Middle frontal gyrus (tissue), 1 donor: ENCODE results near the gene GOLGA6A.
"Not testable (repeated sequence)": the region's sequence is repeated elsewhere in the genome, so short reads cannot be mapped to it uniquely, and the experiment has no call there.

ENCODE experiments used
- DNase-seq: peaks from one replicate; pipeline ENCODE4 v3.0.0-alpha.2; 2015; ENCODE audit warnings: low spot score; ENCODE audit errors: extremely low spot score

Gene GOLGA6A

GRCh38 chr15:74053941-74054529 is 28.3 kb downstream of the GOLGA6A start:
- DNase-seq: no peak

- no peak for DNase-seq
Observed at GRCh38 chr15:74053517-74053916, 28.8 kb downstream of the GOLGA6A start.

DNA sequence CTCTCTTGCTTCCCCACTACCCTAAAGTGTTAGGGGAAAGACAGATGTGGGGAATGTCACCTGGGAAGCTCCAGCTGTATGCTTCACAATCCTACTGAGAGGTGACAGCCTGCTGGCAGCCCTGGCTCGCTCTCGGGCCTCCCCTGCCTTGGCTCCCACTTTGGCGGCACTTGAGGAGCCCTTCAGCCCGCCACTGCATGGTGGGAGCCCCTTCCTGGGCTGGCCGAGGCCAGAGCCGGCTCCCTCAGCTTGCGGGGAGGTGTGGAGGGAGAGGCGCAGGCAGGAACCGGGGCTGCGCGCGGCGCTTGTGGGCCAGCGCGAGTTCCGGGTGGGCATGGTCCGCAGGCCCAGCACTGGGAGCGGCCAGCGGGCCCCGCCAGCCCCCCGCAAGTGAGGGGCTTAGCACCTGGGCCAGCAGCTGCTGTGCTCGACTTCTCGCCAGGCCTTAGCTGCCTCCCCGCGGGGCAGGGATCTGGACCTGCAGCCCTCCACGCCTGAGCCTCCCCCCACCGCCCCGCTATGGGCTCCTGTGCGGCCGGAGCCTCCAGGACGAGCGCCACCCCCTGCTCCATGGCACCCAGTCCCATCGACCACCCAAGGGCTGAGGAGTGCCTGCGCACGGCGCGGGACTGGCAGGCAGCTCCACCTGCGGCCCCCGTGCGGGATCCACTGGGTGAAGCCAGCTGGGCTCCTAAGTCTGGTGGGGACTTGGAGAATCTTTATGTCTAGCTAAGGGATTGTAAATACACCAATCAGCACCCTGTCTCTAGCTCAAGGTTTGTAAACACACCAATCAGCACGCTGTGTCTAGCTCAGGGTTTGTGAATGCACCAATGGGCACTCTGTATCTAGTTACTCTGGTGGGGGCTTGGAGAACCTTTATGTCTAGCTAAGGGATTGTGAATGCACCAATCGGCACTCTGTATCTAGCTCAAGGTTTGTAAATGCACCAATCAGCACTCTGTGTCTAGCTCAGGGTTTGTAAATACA is 29.8 kb downstream of the GOLGA6A start:
- not testable (repeated sequence) for DNase-seq

DNA sequence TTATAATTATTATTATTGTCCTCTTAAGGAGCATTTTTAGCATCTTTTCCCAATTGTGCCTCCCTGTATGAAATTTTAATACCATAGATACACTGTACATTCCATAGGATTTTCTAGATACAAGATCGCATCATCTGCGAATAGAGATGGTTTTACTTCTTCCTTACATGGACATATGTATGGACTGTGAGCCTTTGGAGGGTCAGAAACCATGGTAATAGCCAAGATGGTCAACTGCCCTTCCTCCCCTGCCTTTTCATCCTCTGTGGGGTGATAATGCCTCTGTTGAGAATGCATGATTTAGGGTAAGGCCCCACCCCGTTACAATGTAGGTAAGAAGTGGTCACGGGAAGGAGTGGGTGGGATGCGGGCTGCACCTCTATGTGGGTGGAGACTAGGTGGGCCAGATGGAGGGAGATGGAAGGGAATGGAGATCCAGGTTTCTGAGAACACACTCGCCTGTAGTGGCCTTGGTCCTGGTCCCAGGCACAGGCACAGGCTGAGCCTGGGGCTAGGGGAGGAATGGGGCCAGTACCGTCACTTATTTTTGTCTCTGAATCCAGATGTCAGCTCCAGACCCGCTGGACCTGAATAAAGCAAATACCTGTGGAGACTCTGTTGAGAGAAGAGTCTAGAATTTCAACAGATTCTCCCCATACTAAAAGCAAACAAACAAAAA is 31.7 kb downstream of the GOLGA6A start:
- no peak for DNase-seq

DNA sequence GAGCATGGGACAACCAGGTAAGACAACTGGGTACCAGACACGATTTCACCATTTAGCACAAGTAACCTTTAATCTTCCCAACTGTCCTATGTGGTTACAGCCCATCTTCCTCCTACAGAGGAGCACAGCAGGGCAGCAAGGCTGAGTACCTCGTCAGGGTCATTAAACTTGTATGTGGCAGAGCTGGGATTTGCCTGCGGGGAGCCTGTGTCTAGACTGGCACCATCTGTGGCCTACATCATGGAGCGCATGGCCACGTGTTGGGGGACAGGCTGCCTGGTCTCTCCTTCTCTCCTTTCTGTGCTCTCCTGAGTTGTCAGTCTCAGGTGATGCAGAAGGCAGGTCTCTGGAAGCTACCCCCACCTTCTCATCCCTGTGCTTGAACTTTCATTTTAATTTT is 32.2 kb downstream of the GOLGA6A start:
- DNase-seq: no peak

- no peak for DNase-seq
Observed at GRCh38 chr15:74046275-74046674, 36.1 kb downstream of the GOLGA6A start.

DNA sequence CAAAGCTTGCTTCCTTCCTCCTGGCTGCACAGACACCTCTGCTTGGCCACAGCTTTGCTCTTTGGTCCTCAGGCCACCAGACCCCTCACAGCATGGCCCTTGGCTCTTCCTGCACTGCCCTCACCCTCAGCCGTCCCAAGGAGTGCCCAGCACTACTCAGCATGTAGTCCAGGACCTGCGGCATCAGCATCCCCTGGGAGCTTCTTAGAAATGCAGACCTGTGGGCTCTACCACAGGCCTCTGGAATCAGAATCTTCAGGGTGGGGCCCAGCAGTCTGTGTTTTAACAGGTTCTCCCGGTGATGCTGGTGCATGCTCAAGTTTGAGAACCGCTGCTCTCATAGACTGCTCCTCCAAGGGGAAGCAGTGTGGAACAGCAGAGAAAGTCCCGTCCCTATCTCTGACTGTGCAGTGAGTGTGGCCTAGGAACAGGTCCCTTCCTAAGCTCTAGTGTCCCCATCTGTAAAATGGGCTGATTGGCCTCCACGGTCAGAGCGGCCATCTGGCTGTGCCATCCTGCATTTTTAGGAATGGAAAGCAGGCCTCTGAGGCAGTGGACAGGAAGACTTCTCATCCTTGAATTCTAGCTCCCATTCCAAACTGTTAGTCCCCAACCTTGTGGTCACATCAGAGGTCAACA is 36.6 kb downstream of the GOLGA6A start:
- no peak for DNase-seq

GRCh38 chr15:74045184-74045583 is 37.2 kb downstream of the GOLGA6A start:
- no peak for DNase-seq

- no peak for DNase-seq
Observed at GRCh38 chr15:74044267-74045110, 37.9 kb downstream of the GOLGA6A start.

- no peak for DNase-seq
Observed at GRCh38 chr15:74043425-74044266, 38.7 kb downstream of the GOLGA6A start.

DNA sequence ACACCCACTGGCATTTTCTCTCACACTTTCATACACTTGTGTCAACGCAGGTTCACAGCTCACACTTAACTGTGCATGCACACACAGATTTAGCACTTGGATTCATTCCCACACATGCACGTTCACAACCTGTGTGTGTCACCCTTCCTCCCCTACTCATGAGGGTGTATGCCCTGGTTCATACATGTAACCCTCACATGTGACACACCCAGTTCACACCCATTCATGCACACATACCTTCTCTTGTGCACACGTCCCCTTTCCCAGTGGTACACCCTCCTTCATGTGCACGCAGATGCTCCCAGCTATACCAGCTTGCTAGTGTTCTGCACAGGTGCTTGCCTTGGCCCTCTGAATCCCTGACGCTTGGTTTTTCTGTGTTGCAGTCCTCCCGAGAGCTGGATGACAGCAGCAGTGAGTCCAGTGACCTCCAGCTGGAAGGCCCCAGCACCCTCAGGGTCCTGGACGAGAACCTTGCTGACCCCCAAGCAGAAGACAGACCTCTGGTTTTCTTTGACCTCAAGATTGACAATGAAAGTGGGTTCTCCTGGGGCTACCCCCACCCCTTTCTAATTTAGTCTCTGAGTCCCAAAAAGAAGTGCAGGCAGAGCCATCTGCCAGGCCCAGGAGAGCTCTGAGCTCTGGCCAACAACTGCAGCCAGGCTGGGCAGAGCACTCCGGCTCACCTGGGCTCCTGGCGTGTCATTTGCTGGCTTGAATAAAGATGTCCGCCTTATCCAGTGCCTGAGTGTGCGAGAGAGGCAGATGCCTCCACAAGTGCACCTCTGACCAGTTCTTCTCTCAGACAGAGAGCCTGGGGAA is 39.5 kb downstream of the GOLGA6A start:
- no peak for DNase-seq

DNA sequence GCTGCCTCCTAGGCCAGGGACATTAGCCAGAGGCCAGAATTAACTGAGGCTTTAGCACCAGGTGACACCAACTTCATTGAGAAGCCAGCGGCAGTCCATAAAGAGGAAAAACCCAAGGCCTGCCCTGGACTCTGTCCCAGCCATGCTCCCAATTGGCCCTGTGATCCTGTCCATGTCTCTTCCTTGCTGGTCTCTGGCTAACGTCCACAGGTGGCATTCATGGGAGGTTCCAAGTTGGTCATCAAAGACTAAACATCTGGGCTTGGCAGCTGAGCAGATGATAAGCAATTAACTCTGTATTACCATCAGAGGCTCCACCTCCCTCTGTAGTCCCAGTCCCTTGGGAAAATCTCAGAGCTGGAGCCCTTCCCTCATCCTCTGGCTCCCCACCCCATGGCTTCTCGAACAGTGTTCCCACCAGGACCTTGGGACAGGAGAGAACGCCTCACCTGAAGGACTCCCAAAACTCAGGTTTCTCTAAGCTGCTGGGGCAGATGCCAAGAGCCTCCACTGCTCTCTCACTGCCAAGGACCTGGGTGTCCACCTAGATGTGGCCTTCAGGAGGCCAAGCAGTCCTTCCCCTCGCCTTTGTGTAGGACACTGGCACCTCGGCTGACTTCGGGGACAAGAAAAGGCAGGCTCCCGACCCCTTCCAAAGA is 40.4 kb downstream of the GOLGA6A start:
- no peak for DNase-seq

DNA sequence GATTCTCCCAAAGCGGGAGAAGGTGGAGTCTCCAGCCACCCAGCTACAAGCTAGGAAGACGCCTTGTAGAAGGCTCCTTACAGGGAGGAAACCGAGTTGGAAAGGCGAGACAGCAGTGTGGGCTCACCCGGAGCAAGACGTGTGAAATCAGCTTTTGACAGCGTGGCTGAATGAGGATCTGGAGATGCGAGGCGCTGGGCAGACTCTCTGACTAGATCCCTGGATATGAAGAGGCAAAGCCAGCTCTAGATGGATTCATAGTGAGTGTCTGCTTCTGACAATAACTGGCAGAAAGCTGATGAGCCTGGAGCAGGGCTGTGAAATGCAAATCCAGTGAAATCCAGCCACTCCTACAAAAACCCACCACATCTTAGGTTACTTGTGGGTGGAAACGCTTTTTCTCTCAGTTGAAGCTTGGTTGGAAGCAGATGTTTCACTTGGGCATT is 41.0 kb downstream of the GOLGA6A start:
- DNase-seq: no peak

- DNase-seq: no peak
Observed at GRCh38 chr15:74040109-74040850, 42.1 kb downstream of the GOLGA6A start.

DNA sequence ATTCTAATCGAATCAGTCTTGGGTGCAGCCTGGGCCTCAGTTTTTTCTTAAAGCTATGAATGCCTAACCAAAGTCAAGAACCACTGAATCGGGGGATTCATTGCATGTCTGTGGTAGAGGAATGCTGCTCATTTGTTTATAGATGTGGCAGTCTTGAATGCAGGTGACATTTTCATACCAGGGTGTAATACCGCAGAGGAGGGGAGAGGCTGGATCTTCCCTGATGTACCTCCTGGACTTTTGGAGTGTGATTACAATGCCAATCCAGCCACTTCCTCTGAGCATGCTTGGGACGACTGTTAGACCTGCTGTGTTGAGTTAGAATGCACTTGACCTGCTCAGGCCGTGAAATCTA is 42.7 kb downstream of the GOLGA6A start:
- DNase-seq: no peak

GRCh38 chr15:74038707-74039655 is 43.4 kb downstream of the GOLGA6A start:
- no peak for DNase-seq
